ENCODE measurements around the gene EXOG.

DNA sequence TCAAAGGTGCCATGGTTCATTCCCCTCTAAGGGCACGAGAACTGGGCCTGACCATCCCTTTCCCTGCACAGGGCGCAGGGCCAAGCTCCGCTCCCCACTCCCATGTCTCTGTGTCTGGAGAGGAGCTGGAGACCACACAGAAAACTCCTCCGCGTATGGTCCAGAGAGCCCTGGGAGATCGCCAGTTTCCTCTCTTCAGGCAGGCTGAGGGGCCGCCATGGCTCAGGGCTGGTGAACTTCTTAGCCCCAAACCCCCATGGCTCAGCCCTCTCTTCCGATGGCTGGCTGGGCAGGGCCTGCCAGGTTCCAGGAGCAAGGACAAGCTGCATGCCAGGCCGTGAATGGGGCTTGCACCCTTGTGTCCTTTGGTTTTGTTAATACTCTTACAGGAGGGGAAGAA, 52.9 kb downstream of the EXOG start:
- TF ChIP-seq, protein P1, sequence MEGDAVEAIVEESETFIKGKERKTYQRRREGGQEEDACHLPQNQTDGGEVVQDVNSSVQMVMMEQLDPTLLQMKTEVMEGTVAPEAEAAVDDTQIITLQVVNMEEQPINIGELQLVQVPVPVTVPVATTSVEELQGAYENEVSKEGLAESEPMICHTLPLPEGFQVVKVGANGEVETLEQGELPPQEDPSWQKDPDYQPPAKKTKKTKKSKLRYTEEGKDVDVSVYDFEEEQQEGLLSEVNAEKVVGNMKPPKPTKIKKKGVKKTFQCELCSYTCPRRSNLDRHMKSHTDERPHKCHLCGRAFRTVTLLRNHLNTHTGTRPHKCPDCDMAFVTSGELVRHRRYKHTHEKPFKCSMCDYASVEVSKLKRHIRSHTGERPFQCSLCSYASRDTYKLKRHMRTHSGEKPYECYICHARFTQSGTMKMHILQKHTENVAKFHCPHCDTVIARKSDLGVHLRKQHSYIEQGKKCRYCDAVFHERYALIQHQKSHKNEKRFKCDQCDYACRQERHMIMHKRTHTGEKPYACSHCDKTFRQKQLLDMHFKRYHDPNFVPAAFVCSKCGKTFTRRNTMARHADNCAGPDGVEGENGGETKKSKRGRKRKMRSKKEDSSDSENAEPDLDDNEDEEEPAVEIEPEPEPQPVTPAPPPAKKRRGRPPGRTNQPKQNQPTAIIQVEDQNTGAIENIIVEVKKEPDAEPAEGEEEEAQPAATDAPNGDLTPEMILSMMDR (IDR thresholded peaks at IDR 0.05), result no peak
- TF ChIP-seq EZH2 (IDR thresholded peaks at IDR 0.05; ENCODE audit: borderline replicate concordance, insufficient read depth, low read depth, low read length, poor library complexity, severe bottlenecking), result no peak

All from B cell (primary cell).